Measurements from ENCODE around the gene NEK8. TPM values are rescaled to one million over a fixed set of nuclear protein-coding genes. Genes with fewer than 3 reads are reported as not detected.

NEK8 gene
- total and polyA plus RNA-seq, 2 of the 8 experiments (the other 6 are each of a cell fraction or from before 2014, with no cell fraction given), result 14.9 to 23.3 TPM

GRCh38 chr17:28693869-28694268 lies 34.7 kb upstream of the NEK8 start (continued):
- no peak for TF ChIP-seq HDAC2 (IDR thresholded peaks at IDR 0.05; ENCODE audit: borderline replicate concordance in 1 of 2, low read depth in 2 of 2, low read length in 2 of 2)
- no peak for TF ChIP-seq E2F6 (IDR thresholded peaks at IDR 0.05)
- no peak for TF ChIP-seq TBP (IDR thresholded peaks at IDR 0.05; ENCODE audit: low read depth, low read length)
- TF ChIP-seq JUND (IDR thresholded peaks at IDR 0.05; ENCODE audit: low read length), result no peak
